ENCODE data around the gene MVD.

MVD gene

GRCh38 chr16:88697116-88697830 is 34.4 kb upstream of the MVD start:
- no peak for DNase-seq

GRCh38 chr16:88696441-88696840 is 33.5 kb upstream of the MVD start:
- DNase-seq = no peak

GRCh38 chr16:88695753-88696152 is 32.9 kb upstream of the MVD start:
- no peak for DNase-seq

GRCh38 chr16:88695218-88695617 is 32.3 kb upstream of the MVD start:
- no peak for DNase-seq

- no peak for DNase-seq
Measured at GRCh38 chr16:88694221-88695087, 31.6 kb upstream of the MVD start.

- DNase-seq = no peak
Measured at GRCh38 chr16:88693420-88694177, 30.7 kb upstream of the MVD start.

- no peak for DNase-seq
Measured at GRCh38 chr16:88692861-88693260, 30.0 kb upstream of the MVD start.

- no peak for DNase-seq
Measured at GRCh38 chr16:88691924-88692560, 29.2 kb upstream of the MVD start.

GRCh38 chr16:88691129-88691813 is 28.4 kb upstream of the MVD start:
- DNase-seq = no peak

- no peak for DNase-seq
Measured at GRCh38 chr16:88690341-88691128, 27.6 kb upstream of the MVD start.

GRCh38 chr16:88688013-88688778 is 25.3 kb upstream of the MVD start:
- DNase-seq = peak; percentile 33

- no peak for DNase-seq
Measured at GRCh38 chr16:88687676-88688012, 24.8 kb upstream of the MVD start.

- no peak for DNase-seq
Measured at GRCh38 chr16:88687254-88687576, 24.3 kb upstream of the MVD start.

- DNase-seq = peak; percentile 48
Measured at GRCh38 chr16:88686439-88687253, 23.8 kb upstream of the MVD start, which contains the start of gene SNAI3. SNAI3 (minus strand) TSS chr16:88686507; CDS start chr16:88686406, 101 bp downstream.

GRCh38 chr16:88686062-88686438 is 23.2 kb upstream of the MVD start:
- no peak for DNase-seq

- DNase-seq = no peak
Measured at GRCh38 chr16:88685156-88686061, 22.5 kb upstream of the MVD start.

GRCh38 chr16:88684569-88685155 is 21.8 kb upstream of the MVD start:
- DNase-seq = no peak

- DNase-seq = no peak
Measured at GRCh38 chr16:88681709-88682451, 19.0 kb upstream of the MVD start.

Data from NCI-H1092 treated with DMSO at 0.1 percent for 48 hours (cell line).